ENCODE results near the gene KIRREL3.
A peak's percentile ranks its signal among the peaks of the same experiment; 100 is the strongest.

Gene KIRREL3

GRCh38 chr11:126834573-126834972 lies 166.0 kb downstream of the KIRREL3 start:
- peak in 20 of 56 donors; percentile 2 to 52 (median 26) for DNase-seq

- no peak for DNase-seq
Measured at GRCh38 chr11:126834149-126834548, 166.4 kb downstream of the KIRREL3 start.

- no peak for DNase-seq
Measured at GRCh38 chr11:126833065-126833464, 167.5 kb downstream of the KIRREL3 start.

- DNase-seq = no peak
Measured at GRCh38 chr11:126832387-126832786, 168.2 kb downstream of the KIRREL3 start.

GRCh38 chr11:126830216-126830806 lies 170.3 kb downstream of the KIRREL3 start:
- no peak for DNase-seq

- no peak for DNase-seq
Measured at GRCh38 chr11:126829716-126830115, 170.9 kb downstream of the KIRREL3 start.

GRCh38 chr11:126824035-126824607 lies 176.4 kb downstream of the KIRREL3 start:
- no peak for DNase-seq

GRCh38 chr11:126823274-126823673 lies 177.3 kb downstream of the KIRREL3 start:
- DNase-seq = no peak

GRCh38 chr11:126821827-126822226 lies 178.7 kb downstream of the KIRREL3 start:
- DNase-seq = no peak

- no peak for DNase-seq
Measured at GRCh38 chr11:126819194-126819593, 181.4 kb downstream of the KIRREL3 start.

- no peak for DNase-seq
Measured at GRCh38 chr11:126817523-126818450, 182.8 kb downstream of the KIRREL3 start.

- no peak for DNase-seq
Measured at GRCh38 chr11:126817096-126817495, 183.5 kb downstream of the KIRREL3 start.

- DNase-seq = no peak
Measured at GRCh38 chr11:126816645-126817044, 183.9 kb downstream of the KIRREL3 start.

GRCh38 chr11:126815111-126815510 lies 185.5 kb downstream of the KIRREL3 start:
- DNase-seq = no peak

GRCh38 chr11:126810776-126811175 lies 189.8 kb downstream of the KIRREL3 start:
- DNase-seq = no peak

- no peak for DNase-seq
Measured at GRCh38 chr11:126809514-126810289, 190.9 kb downstream of the KIRREL3 start.

GRCh38 chr11:126808836-126809235 lies 191.7 kb downstream of the KIRREL3 start:
- DNase-seq = peak in 27 of 56 donors; percentile 6 to 68 (median 26)

GRCh38 chr11:126808296-126808695 lies 192.3 kb downstream of the KIRREL3 start:
- DNase-seq = no peak

- no peak for DNase-seq
Measured at GRCh38 chr11:126805870-126806269, 194.7 kb downstream of the KIRREL3 start.

- no peak for DNase-seq
Measured at GRCh38 chr11:126804363-126804762, 196.2 kb downstream of the KIRREL3 start.

- no peak for DNase-seq
Measured at GRCh38 chr11:126800009-126800408, 200.6 kb downstream of the KIRREL3 start.
